ENCODE results near the gene PRR15.

- TF ChIP-seq CTCF (IDR thresholded peaks at IDR 0.05) (no peak), POLR2A (IDR thresholded peaks at IDR 0.05) (no peak)
These were observed 2.0 kb downstream of the PRR15 start for GRCh38 chr7:29565634-29565981.

Data from transverse colon (tissue), 3 donors.